Measurements from ENCODE around the gene ARMS2.

The ARMS2 gene

DNA sequence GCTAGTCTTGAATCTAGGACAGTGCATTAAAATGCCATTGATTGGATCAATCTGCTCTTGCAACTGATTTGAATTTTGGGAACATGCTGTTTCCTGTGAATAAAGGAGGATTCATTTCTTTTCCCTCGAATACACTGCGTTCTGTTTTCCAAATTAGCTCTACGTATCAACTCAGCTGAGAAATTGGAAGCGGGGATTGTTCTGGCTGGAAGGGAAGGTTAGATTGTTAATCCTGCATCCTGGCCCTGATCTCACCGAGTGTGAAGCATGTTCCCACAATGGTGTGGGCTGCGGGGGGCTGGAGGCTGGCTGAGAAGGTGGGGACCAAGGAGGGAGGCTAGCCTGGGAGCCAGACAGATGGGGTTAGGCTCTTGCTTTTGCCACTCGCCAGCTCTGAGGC is 24.5 kb downstream of the ARMS2 start:
- no peak overlapping the region for H3K4me3 ChIP-seq (ENCODE audit: low read depth in 1 of 2, low read length in 2 of 2)
- TF ChIP-seq EZH2 (IDR thresholded peaks at IDR 0.05; ENCODE audit: borderline replicate concordance, low read depth, low read length, severe bottlenecking) = no peak
- TF ChIP-seq, protein P1, sequence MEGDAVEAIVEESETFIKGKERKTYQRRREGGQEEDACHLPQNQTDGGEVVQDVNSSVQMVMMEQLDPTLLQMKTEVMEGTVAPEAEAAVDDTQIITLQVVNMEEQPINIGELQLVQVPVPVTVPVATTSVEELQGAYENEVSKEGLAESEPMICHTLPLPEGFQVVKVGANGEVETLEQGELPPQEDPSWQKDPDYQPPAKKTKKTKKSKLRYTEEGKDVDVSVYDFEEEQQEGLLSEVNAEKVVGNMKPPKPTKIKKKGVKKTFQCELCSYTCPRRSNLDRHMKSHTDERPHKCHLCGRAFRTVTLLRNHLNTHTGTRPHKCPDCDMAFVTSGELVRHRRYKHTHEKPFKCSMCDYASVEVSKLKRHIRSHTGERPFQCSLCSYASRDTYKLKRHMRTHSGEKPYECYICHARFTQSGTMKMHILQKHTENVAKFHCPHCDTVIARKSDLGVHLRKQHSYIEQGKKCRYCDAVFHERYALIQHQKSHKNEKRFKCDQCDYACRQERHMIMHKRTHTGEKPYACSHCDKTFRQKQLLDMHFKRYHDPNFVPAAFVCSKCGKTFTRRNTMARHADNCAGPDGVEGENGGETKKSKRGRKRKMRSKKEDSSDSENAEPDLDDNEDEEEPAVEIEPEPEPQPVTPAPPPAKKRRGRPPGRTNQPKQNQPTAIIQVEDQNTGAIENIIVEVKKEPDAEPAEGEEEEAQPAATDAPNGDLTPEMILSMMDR (IDR thresholded peaks at IDR 0.05; ENCODE audit: borderline replicate concordance, extremely low read depth, low read length, poor library complexity, severe bottlenecking) = no peak
- H3K27ac ChIP-seq (ENCODE audit: low read length) = no peak overlapping the region
- no peaks in the 10 kb centered on the region for H3K4me1 ChIP-seq (ENCODE audit: insufficient read depth, low read length)
- H3K4me2 ChIP-seq (ENCODE audit: insufficient read depth, low read length) = no peak overlapping the region
- H3K9ac ChIP-seq (ENCODE audit: low read depth, low read length) = no peak overlapping the region
- ATAC-seq (ENCODE audit: insufficient read depth, low read depth) = no peak
- H2AFZ ChIP-seq (ENCODE audit: low read depth, low read length) = no peak overlapping the region
- H3K9me3 ChIP-seq (ENCODE audit: insufficient read depth, low read length, severe bottlenecking) = peaks cover 2% of the 10 kb centered on the region
- H3K79me2 ChIP-seq (ENCODE audit: insufficient read depth, low read length) = no peaks in the 10 kb centered on the region
- H3K36me3 ChIP-seq (ENCODE audit: insufficient read depth, low read length) = no peaks in the 10 kb centered on the region
- no peak for DNase-seq
- H4K20me1 ChIP-seq (ENCODE audit: insufficient read depth, low read length) = no peaks in the 10 kb centered on the region
- H3K27me3 ChIP-seq (ENCODE audit: insufficient read depth, low read length, poor library complexity) = no peaks in the 10 kb centered on the region

GRCh38 chr10:122480146-122480833 is 25.8 kb downstream of the ARMS2 start:
- no peak overlapping the region for H3K4me3 ChIP-seq (ENCODE audit: low read depth in 1 of 2, low read length in 2 of 2)
- ATAC-seq (ENCODE audit: insufficient read depth, low read depth) (no peak), DNase-seq (no peak)
- no peaks in the 10 kb centered on the region for H4K20me1 ChIP-seq (ENCODE audit: insufficient read depth, low read length)
- H3K27me3 ChIP-seq (ENCODE audit: insufficient read depth, low read length, poor library complexity) = peaks cover 6% of the 10 kb centered on the region
- TF ChIP-seq, protein P1 (IDR thresholded peaks at IDR 0.05; ENCODE audit: borderline replicate concordance, extremely low read depth, low read length, poor library complexity, severe bottlenecking) = no peak
- TF ChIP-seq EZH2 (IDR thresholded peaks at IDR 0.05; ENCODE audit: borderline replicate concordance, low read depth, low read length, severe bottlenecking) = no peak
- no peaks in the 10 kb centered on the region for H3K36me3 ChIP-seq (ENCODE audit: insufficient read depth, low read length)
- H3K27ac ChIP-seq (ENCODE audit: low read length) = no peak overlapping the region
- no peak overlapping the region for H3K9ac ChIP-seq (ENCODE audit: low read depth, low read length)
- H3K4me2 ChIP-seq (ENCODE audit: insufficient read depth, low read length) = no peak overlapping the region
- no peak overlapping the region for H2AFZ ChIP-seq (ENCODE audit: low read depth, low read length)
- no peaks in the 10 kb centered on the region for H3K79me2 ChIP-seq (ENCODE audit: insufficient read depth, low read length)
- no peaks in the 10 kb centered on the region for H3K4me1 ChIP-seq (ENCODE audit: insufficient read depth, low read length)
- H3K9me3 ChIP-seq (ENCODE audit: insufficient read depth, low read length, severe bottlenecking) = peaks cover 2% of the 10 kb centered on the region

GRCh38 chr10:122481296-122482056 is 27.0 kb downstream of the ARMS2 start:
- Histone ChIP-seq H3K4me2 (ENCODE audit: insufficient read depth, low read length) (no peak overlapping the region), H3K9me3 (ENCODE audit: insufficient read depth, low read length, severe bottlenecking) (peaks cover 2% of the 10 kb centered on the region), H3K27ac (ENCODE audit: low read length) (no peak overlapping the region), H3K9ac (ENCODE audit: low read depth, low read length) (no peak overlapping the region), H3K4me3 (ENCODE audit: low read depth in 1 of 2, low read length in 2 of 2) (no peak overlapping the region), H3K4me1 (ENCODE audit: insufficient read depth, low read length) (no peaks in the 10 kb centered on the region), H2AFZ (ENCODE audit: low read depth, low read length) (no peak overlapping the region), H4K20me1 (ENCODE audit: insufficient read depth, low read length) (no peaks in the 10 kb centered on the region), H3K79me2 (ENCODE audit: insufficient read depth, low read length) (no peaks in the 10 kb centered on the region), H3K27me3 (ENCODE audit: insufficient read depth, low read length, poor library complexity) (peaks cover 6% of the 10 kb centered on the region), H3K36me3 (ENCODE audit: insufficient read depth, low read length) (no peaks in the 10 kb centered on the region)
- TF ChIP-seq, protein P1 (IDR thresholded peaks at IDR 0.05; ENCODE audit: borderline replicate concordance, extremely low read depth, low read length, poor library complexity, severe bottlenecking) = no peak
- no peak for TF ChIP-seq EZH2 (IDR thresholded peaks at IDR 0.05; ENCODE audit: borderline replicate concordance, low read depth, low read length, severe bottlenecking)
- no peak for DNase-seq
- no peak for ATAC-seq (ENCODE audit: insufficient read depth, low read depth)
